HepG2 (cell line): Measurements from ENCODE around the gene MTA3. TPM values are rescaled to one million over a fixed set of nuclear protein-coding genes. Genes with fewer than 3 reads are reported as not detected.

Experiments used
- DDIT3 ChIP-seq: sonication (generic); formaldehyde crosslinking; IDR thresholded peaks from 2 replicates; pipeline ENCODE4 v1.4.0; 2020; ENCODE audit warnings: mild to moderate bottlenecking, missing genetic modification reagents
- HNRNPK ChIP-seq: fragments of 200-400 bp; formaldehyde crosslinking; IDR thresholded peaks from 2 replicates; pipeline ENCODE4 v1.6.1; 2018; ENCODE audit warnings: low read length, low read depth, moderate library complexity, mild to moderate bottlenecking; ENCODE audit not compliant: poor library complexity, severe bottlenecking
- KIAA2018 ChIP-seq: sonication (generic); formaldehyde crosslinking; IDR thresholded peaks from 2 replicates; pipeline ENCODE4 v1.5.0; 2020; ENCODE audit warnings: mild to moderate bottlenecking, missing genetic modification reagents, borderline replicate concordance
- MAX ChIP-seq: IDR thresholded peaks from 2 replicates; pipeline ENCODE4 v1.6.1; 2012; ENCODE audit warnings: inconsistent platforms
- NR2C2 ChIP-seq: sonication (generic); formaldehyde crosslinking; IDR thresholded peaks from 2 replicates; pipeline ENCODE4 v1.4.0; 2020; ENCODE audit warnings: missing genetic modification reagents, mild to moderate bottlenecking, moderate library complexity, borderline replicate concordance
- NR2F2 ChIP-seq: IDR thresholded peaks from 2 replicates; pipeline ENCODE4 v1.6.1; 2012; ENCODE audit warnings: low read depth, inconsistent platforms, borderline replicate concordance
- RBFOX2 ChIP-seq: fragments of 200-400 bp; formaldehyde crosslinking; IDR thresholded peaks from 2 replicates; pipeline ENCODE4 v1.6.1; 2017; ENCODE audit warnings: low read depth, mild to moderate bottlenecking, low read length
- TFDP2 ChIP-seq: sonication (generic); formaldehyde crosslinking; IDR thresholded peaks from 2 replicates; pipeline ENCODE4 v1.4.0; 2020; ENCODE audit warnings: missing genetic modification reagents
- ZBED4 ChIP-seq: sonication (generic); formaldehyde crosslinking; IDR thresholded peaks from 2 replicates; pipeline ENCODE4 v1.4.0; 2020; ENCODE audit warnings: missing genetic modification reagents, borderline replicate concordance
- ZBTB14 ChIP-seq: sonication (generic); formaldehyde crosslinking; IDR thresholded peaks from 2 replicates; pipeline ENCODE4 v1.4.0; 2020; ENCODE audit warnings: missing genetic modification reagents
- ZFP36 ChIP-seq: fragments of 150-350 bp; IDR thresholded peaks from 2 replicates; pipeline ENCODE4 v1.6.1; 2018; ENCODE audit warnings: borderline replicate concordance, low read length, low read depth; ENCODE audit not compliant: partially characterized antibody
- ZNF446 ChIP-seq: sonication (generic); formaldehyde crosslinking; IDR thresholded peaks from 2 replicates; pipeline ENCODE4 v1.5.0; 2020; ENCODE audit warnings: mild to moderate bottlenecking, missing genetic modification reagents
- polyA plus RNA-seq, 8 experiments: library from polyadenylated mRNA; depleted of rRNA in 3 of 8; stranded (reverse) in 7 of 8; unstranded in 1 of 8; fragments of >200 nt; fragmentation: Illumina TruSeq in 4 of 8; extraction: Trizol in 4 of 8; gene quantifications; 2 replicates each; pipeline versions ENCODE4 v1.2.1 to v1.2.3, GENCODE V29; 2011 to 2016; ENCODE audit warnings: low read depth in 4 of 8, missing spikeins in 1 of 8, mixed read lengths in 1 of 8; ENCODE audit not compliant: insufficient read depth in 1 of 8
- total RNA-seq, 5 experiments: library from RNA; depleted of rRNA; stranded (reverse); fragments of >200 nt; fragmentation: Illumina TruSeq; extraction: Trizol; gene quantifications; 2 replicates each; pipeline ENCODE4 v1.2.3, GENCODE V29; 2016; ENCODE audit warnings: low read depth in 1 of 5

Gene MTA3
- total and polyA plus RNA-seq, 2 of the 13 experiments (the other 11 are each of a cell fraction or from before 2014, with no cell fraction given) = 48.8 to 77.8 TPM

GRCh38 chr2:42792583-42793333, 224.3 kb downstream of the MTA3 start, which contains the start of gene HAAO (continued):
- TF ChIP-seq KIAA2018 (no peak), NR2C2 (CRISPR knock-in tag) (peak; percentile 95), ZBED4 (CRISPR knock-in tag) (peak; percentile 96), ZBTB14 (peak; percentile 71), ZFP36 (no peak), ZNF446 (CRISPR knock-in tag) (peak; percentile 94), MAX (peak; percentile 94), NR2F2 (peak; percentile 67; the same call in 1 of the 2 replicates), HNRNPK (peak; percentile 93), DDIT3 (CRISPR knock-in tag) (peak; percentile 80; the same call in 1 of the 2 replicates), TFDP2 (CRISPR knock-in tag) (peak; percentile 95), RBFOX2 (peak; percentile 100)
